Kidney (tissue), 14 donors: ENCODE measurements around the gene ZFYVE26. TPM values are rescaled to one million over a fixed set of nuclear protein-coding genes. Genes with fewer than 3 reads are reported as not detected.
"Not testable (repeated sequence)": the region's sequence is repeated elsewhere in the genome, so short reads cannot be mapped to it uniquely, and the experiment has no call there.

Experiments used
- DNase-seq, 5 donors: peaks; one replicate each; pipeline ENCODE4 v3.0.0-alpha.2; 2013 to 2020
- FAIRE-seq: peaks from 2 replicates; lab custom pipeline; 2012; peaks lifted over from hg19 to GRCh38; lab: Jason Lieb, UNC
- H3K27ac ChIP-seq, 2 donors: one replicate each; pipeline ENCODE4 v1.7.0; 2013; ENCODE audit warnings: low read depth in 2 of 2, low read length in 2 of 2, inconsistent platforms in 1 of 2
- H3K27me3 ChIP-seq: one replicate; pipeline ENCODE4 v1.7.1; 2013; ENCODE audit warnings: low read length, inconsistent platforms; ENCODE audit not compliant: control insufficient read depth, insufficient read depth
- H3K36me3 ChIP-seq, 3 donors: one replicate each; pipeline versions ENCODE4 v1.7.0 to v1.7.1; 2013; ENCODE audit warnings: low read length in 3 of 3, control low read depth in 1 of 3, inconsistent platforms in 1 of 3; ENCODE audit not compliant: insufficient read depth in 3 of 3, control insufficient read depth in 2 of 3
- H3K4me1 ChIP-seq, 3 donors: one replicate each; pipeline versions ENCODE4 v1.7.0 to v1.7.1; 2013; ENCODE audit warnings: low read length in 3 of 3, inconsistent platforms in 1 of 3, low read depth in 1 of 3; ENCODE audit not compliant: control insufficient read depth in 2 of 3, insufficient read depth in 2 of 3
- H3K4me3 ChIP-seq, 3 donors: one replicate each; pipeline versions ENCODE4 v1.7.0 to v1.8.1; 2013; ENCODE audit warnings: low read length in 3 of 3, control low read depth in 1 of 3, inconsistent platforms in 1 of 3
- H3K9ac ChIP-seq, 3 donors: one replicate each; pipeline versions ENCODE4 v1.7.0 to v1.7.1; 2013; ENCODE audit warnings: low read length in 3 of 3, control low read depth in 1 of 3, inconsistent platforms in 1 of 3
- H3K9me3 ChIP-seq, 3 donors: one replicate each; pipeline versions ENCODE4 v1.7.0 to v1.7.1; 2013; ENCODE audit warnings: low read length in 3 of 3, control low read depth in 1 of 3, inconsistent platforms in 1 of 3; ENCODE audit not compliant: control insufficient read depth in 2 of 3, insufficient read depth in 1 of 3
- intact Hi-C: fragments of 100-400 bp; cut with DNase I; formaldehyde crosslinking; loops from one replicate; pipeline ENCODE4 v1.11.1; 2022
- polyA plus RNA-seq: library from polyadenylated mRNA; stranded (reverse); fragments of 350-450 nt; fragmentation: Illumina TruSeq; extraction: RNeasy Lipid Tissue Mini Kit (QIAGEN cat#74804); gene quantifications from one replicate; pipeline ENCODE4 v1.2.3, GENCODE V29; 2014; ENCODE audit warnings: low read depth, low replicate concordance; ENCODE audit not compliant: insufficient read depth
- total RNA-seq: library from RNA; stranded (reverse); fragmentation: NEBNext Ultra II Directional; extraction: Animal tissue kit (Norgen Biotek cat#: 25700); gene quantifications from one replicate; pipeline ENCODE4 v1.2.1, GENCODE V29; 2021
- TF ChIP-seq, protein P1 (sequence below): IDR thresholded peaks from 3 replicates; pipeline ENCODE4 v1.5.1; 2012; ENCODE audit warnings: mild to moderate bottlenecking, moderate library complexity, borderline replicate concordance; ENCODE audit not compliant: insufficient read depth; ENCODE audit errors: extremely low read depth
- donor health status: control.
- donor health status: control.
- donor health status: control.
- donor health status: control.
- donor health status: control.
- donor health status: DM: yes; HTN: yes; CAD: no.
- donor health status: Normal renal cell carcinoma (clear cell type).

Gene ZFYVE26
- total and polyA plus RNA-seq, 2 donors from 2014 or later = 4.2 to 25.3 TPM

GRCh38 chr14:67717048-67717447 is 99.3 kb downstream of the ZFYVE26 start:
- H3K4me3 ChIP-seq = no peak overlapping the region

DNA sequence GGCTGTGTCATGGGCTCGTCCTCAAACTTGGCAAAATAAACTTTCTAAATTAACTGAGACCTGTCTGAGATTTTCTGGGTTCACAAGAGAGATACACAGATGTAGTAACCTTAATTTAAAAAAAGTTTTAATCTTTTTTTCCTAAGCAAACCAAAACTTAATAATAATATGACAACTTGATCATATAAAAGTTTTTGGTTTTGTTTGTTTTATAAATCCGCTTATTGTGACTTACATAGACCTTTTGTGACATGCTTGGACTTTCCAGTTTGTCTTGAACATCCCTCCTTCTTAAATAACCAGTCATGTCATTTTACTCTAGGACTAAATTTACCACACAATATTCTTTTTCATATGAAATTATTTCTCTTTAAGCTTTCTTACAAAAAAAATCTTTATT is 106.2 kb downstream of the ZFYVE26 start:
- peaks cover 0 to 1% (median 0%) of the 10 kb centered on the region in 3 donors for H3K4me1 ChIP-seq
- H3K27ac ChIP-seq = no peak overlapping the region
- intact Hi-C loops = no loop called here
- H3K4me3 ChIP-seq = no peak overlapping the region
- no peaks in the 10 kb centered on the region for H3K9me3 ChIP-seq
- no peaks in the 10 kb centered on the region for H3K36me3 ChIP-seq
- no peak for DNase-seq
- TF ChIP-seq, protein P1, sequence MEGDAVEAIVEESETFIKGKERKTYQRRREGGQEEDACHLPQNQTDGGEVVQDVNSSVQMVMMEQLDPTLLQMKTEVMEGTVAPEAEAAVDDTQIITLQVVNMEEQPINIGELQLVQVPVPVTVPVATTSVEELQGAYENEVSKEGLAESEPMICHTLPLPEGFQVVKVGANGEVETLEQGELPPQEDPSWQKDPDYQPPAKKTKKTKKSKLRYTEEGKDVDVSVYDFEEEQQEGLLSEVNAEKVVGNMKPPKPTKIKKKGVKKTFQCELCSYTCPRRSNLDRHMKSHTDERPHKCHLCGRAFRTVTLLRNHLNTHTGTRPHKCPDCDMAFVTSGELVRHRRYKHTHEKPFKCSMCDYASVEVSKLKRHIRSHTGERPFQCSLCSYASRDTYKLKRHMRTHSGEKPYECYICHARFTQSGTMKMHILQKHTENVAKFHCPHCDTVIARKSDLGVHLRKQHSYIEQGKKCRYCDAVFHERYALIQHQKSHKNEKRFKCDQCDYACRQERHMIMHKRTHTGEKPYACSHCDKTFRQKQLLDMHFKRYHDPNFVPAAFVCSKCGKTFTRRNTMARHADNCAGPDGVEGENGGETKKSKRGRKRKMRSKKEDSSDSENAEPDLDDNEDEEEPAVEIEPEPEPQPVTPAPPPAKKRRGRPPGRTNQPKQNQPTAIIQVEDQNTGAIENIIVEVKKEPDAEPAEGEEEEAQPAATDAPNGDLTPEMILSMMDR = no peak
- no peak for FAIRE-seq
- H3K27me3 ChIP-seq = no peaks in the 10 kb centered on the region
- no peak overlapping the region for H3K9ac ChIP-seq

More at GRCh38 chr14:67717048-67717447, 99.3 kb downstream of the ZFYVE26 start:
- H3K9ac ChIP-seq = no peak overlapping the region
- H3K36me3 ChIP-seq = no peaks in the 10 kb centered on the region
- TF ChIP-seq, protein P1 = no peak
- intact Hi-C loops = no loop called here
- DNase-seq = no peak
- no peak overlapping the region for H3K27ac ChIP-seq
- no peaks in the 10 kb centered on the region for H3K4me1 ChIP-seq
- no peaks in the 10 kb centered on the region for H3K27me3 ChIP-seq
- no peaks in the 10 kb centered on the region for H3K9me3 ChIP-seq
- no peak for FAIRE-seq

- DNase-seq, H3K27ac ChIP-seq, H3K36me3 ChIP-seq, H3K4me3 ChIP-seq, H3K27me3 ChIP-seq, H3K4me1 ChIP-seq, FAIRE-seq, H3K9ac ChIP-seq, H3K9me3 ChIP-seq: not testable (repeated sequence)
- intact Hi-C loops = loop anchor here (10.0 kb wide), 1 partner anchor 125 kb away; no protein-coding TSS in a partner anchor
These were observed 106.6 kb downstream of the ZFYVE26 start for GRCh38 chr14:67709796-67710195.

GRCh38 chr14:67709346-67709745 is 107.0 kb downstream of the ZFYVE26 start:
- H3K9ac ChIP-seq, H3K9me3 ChIP-seq, H3K36me3 ChIP-seq, H3K27me3 ChIP-seq, H3K4me1 ChIP-seq, DNase-seq, H3K4me3 ChIP-seq, FAIRE-seq, H3K27ac ChIP-seq: not testable (repeated sequence)
- intact Hi-C loops = loop anchor here (10.0 kb wide), 1 partner anchor 125 kb away; no protein-coding TSS in a partner anchor
